MM.1S (cell line): ENCODE measurements around the gene CEP104.

Source experiments
- EZH2 ChIP-seq: fragments of 300-600 bp; sonication (generic); optimal IDR thresholded peaks from 2 replicates; pipeline ENCODE3; 2017; ENCODE audit warnings: low read depth, mild to moderate bottlenecking, antibody characterized with exemption, low read length, mixed read lengths
- TF ChIP-seq, protein P1 (sequence below): fragments of 300-600 bp; sonication (generic); IDR thresholded peaks from 2 replicates; pipeline ENCODE4 v1.5.1; 2016; ENCODE audit warnings: antibody characterized with exemption, low read length, mixed read lengths

GRCh38 chr1:3779912-3780416 is 77.0 kb downstream of the CEP104 start:
- TF ChIP-seq, protein P1, sequence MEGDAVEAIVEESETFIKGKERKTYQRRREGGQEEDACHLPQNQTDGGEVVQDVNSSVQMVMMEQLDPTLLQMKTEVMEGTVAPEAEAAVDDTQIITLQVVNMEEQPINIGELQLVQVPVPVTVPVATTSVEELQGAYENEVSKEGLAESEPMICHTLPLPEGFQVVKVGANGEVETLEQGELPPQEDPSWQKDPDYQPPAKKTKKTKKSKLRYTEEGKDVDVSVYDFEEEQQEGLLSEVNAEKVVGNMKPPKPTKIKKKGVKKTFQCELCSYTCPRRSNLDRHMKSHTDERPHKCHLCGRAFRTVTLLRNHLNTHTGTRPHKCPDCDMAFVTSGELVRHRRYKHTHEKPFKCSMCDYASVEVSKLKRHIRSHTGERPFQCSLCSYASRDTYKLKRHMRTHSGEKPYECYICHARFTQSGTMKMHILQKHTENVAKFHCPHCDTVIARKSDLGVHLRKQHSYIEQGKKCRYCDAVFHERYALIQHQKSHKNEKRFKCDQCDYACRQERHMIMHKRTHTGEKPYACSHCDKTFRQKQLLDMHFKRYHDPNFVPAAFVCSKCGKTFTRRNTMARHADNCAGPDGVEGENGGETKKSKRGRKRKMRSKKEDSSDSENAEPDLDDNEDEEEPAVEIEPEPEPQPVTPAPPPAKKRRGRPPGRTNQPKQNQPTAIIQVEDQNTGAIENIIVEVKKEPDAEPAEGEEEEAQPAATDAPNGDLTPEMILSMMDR, result no peak
- no peak for TF ChIP-seq EZH2
